NCI-H1436 treated with DMSO at 0.1 percent for 48 hours (cell line): ENCODE measurements around the gene CRYGN.

Experiments
- DNase-seq: peaks from one replicate; lab custom pipeline; 2025; lab: John Stamatoyannopoulos, UW

CRYGN gene

GRCh38 chr7:151438864-151439601 lies 908 bp downstream of the CRYGN start:
- no peak for DNase-seq

GRCh38 chr7:151437866-151438516 lies 1.9 kb downstream of the CRYGN start:
- DNase-seq, result no peak

- DNase-seq, result no peak
Observed at GRCh38 chr7:151437159-151437553, 2.8 kb downstream of the CRYGN start.

GRCh38 chr7:151436446-151437158 lies 3.3 kb downstream of the CRYGN start:
- no peak for DNase-seq

- DNase-seq, result no peak
Observed at GRCh38 chr7:151435971-151436370, 4.0 kb downstream of the CRYGN start.

- DNase-seq, result no peak
Observed at GRCh38 chr7:151435103-151435916, 4.6 kb downstream of the CRYGN start.

GRCh38 chr7:151434549-151434948 lies 5.4 kb downstream of the CRYGN start:
- DNase-seq, result no peak

GRCh38 chr7:151433721-151434400 lies 6.1 kb downstream of the CRYGN start:
- DNase-seq, result no peak

GRCh38 chr7:151432658-151433521 lies 7.1 kb downstream of the CRYGN start:
- DNase-seq, result no peak

GRCh38 chr7:151431768-151432311 lies 8.1 kb downstream of the CRYGN start:
- DNase-seq, result no peak

- no peak for DNase-seq
Observed at GRCh38 chr7:151431281-151431767, 8.6 kb downstream of the CRYGN start.

GRCh38 chr7:151430391-151431205 lies 9.3 kb downstream of the CRYGN start:
- DNase-seq, result no peak

GRCh38 chr7:151429560-151430331 lies 10.2 kb downstream of the CRYGN start:
- DNase-seq, result no peak

- DNase-seq, result no peak
Observed at GRCh38 chr7:151429237-151429559, 10.7 kb downstream of the CRYGN start.

GRCh38 chr7:151428378-151429236 lies 11.3 kb downstream of the CRYGN start:
- DNase-seq, result no peak

GRCh38 chr7:151427705-151428377 lies 12.1 kb downstream of the CRYGN start:
- no peak for DNase-seq
